ENCODE results near the gene CBFA2T2.
"Not testable (repeated sequence)": the region's sequence is repeated elsewhere in the genome, so short reads cannot be mapped to it uniquely, and the experiment has no call there.

Gene CBFA2T2

DNA sequence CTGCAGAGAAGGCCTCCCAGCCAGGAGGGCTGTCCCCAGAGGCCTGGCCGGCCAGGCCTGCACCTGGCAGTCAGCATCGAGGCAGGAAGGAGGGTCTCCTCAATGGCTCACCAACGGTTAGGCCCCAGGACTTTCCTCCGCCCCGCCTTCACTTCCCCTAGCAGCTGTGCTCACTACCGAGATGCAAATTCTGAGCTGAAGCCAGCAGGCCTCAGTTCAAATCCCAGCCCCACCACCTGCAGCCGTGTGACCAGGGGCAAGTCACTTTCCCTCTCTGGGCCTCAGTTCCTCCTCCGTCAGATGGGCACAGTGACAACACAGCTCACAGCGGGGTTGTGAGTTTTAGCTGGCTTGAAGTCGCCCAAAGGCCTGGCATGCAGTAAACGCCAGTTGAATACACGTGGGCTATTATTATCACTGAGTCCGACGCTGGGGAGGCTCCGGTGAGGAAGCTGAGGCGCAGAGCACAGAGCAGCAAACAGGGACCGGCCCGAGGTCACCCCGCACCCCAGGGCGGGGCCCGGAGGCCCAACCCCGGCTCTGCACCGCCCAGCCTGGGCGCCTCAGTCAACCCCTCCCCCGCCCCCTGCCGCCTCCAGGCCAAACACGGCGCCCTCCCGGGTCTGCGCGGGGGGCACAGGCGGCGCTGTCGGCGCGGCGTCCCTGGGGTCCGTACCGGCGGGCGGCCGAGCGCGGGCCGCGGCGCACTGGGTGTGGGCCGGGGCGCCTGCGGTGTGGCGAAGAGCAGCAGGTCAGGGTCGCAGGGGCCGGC, 195.6 kb downstream of the CBFA2T2 start:
- DNase-seq: peak; percentile 46

DNA sequence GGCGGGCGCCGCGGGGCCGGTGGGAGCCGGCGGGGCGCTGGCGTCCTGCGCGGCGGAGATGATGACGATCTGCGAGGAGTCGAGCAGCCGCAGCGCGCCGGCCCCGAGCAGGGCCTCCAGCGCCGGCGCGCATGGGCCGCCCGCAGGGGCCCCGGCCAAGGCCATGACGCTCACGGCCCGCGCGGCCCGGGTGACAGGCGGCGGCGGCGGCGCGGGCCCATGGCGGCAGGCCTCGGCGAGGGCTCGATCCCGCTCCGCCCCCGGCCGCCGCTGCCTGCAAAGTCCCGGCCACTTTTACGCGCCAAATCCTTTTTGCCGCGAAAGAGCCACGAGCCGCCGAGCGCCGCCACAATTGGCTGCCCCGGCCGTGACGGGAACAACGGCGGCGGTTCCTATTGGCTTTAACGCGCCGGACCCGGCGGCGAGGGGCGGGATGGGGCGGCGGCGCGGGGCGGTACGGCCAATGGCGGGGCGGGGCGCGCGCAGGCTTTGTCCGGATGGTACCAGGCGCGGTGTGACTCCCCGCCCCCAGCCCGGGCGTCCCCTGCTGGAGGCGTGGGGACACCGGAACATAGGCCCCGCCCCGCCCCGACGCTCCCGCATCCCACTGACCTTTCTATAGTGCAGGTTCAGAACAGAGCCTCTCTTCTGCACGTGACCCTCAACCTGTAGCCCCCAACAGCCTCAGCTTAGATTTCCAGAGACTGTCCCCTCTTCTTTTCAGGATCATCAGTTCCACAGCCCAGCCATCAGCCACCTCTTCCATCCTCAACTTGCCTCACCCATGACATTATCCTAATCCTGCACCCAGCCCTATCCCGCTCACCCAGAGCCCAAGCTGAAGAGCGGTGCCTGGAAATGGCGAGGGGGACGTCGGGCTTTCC, 196.4 kb downstream of the CBFA2T2 start, which contains the start of gene E2F1:
TSS of gene E2F1 (minus strand) at position 286 of the 884 bp plus-strand sequence. CDS start at position 165, 121 bp downstream.
- DNase-seq: peak; percentile 95

DNA sequence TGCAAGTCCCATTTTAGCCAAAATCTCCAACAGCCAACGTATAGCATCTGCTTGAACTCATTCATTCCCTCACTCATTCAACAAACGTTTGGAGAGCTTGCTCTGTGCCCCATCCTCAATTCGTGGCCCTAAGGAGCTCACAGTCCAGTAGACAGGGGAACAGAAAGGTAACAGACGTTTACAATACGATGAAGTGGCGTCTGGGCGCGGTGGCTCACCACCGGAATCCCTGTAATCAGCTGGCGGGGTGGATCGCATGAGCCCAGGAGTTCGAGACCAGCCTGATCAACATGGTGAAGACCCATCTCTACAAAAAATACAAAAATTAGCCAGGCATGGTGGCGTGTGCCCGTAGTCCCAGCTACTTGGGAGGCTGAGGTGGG, 197.1 kb downstream of the CBFA2T2 start:
- DNase-seq: no peak

DNA sequence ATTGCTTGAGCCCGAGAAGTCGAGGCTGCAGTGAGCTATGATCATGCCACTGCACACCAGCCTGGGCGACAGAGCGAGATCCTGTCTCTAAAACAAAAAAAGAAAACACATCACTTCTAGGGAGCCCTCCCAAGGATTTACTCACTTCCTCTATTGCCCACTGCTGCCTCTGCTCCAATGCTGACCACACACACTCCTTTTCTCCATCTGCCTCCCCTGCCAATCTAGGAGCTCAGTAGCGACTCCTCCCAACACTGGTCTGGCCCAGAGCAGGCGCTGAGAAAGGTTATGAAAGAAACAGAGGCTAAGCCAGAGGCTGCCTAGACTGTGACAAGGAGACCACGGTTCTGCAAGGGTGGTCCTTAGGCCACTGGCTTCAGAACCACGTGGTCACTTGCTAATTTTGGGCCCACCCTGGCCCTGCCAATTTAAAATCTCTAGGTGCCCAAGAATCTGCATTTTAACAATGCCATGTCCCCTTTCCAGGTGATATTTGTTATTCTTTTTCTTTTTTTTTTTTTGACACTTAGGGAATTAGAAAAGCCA, 197.5 kb downstream of the CBFA2T2 start:
- DNase-seq: no peak

DNA sequence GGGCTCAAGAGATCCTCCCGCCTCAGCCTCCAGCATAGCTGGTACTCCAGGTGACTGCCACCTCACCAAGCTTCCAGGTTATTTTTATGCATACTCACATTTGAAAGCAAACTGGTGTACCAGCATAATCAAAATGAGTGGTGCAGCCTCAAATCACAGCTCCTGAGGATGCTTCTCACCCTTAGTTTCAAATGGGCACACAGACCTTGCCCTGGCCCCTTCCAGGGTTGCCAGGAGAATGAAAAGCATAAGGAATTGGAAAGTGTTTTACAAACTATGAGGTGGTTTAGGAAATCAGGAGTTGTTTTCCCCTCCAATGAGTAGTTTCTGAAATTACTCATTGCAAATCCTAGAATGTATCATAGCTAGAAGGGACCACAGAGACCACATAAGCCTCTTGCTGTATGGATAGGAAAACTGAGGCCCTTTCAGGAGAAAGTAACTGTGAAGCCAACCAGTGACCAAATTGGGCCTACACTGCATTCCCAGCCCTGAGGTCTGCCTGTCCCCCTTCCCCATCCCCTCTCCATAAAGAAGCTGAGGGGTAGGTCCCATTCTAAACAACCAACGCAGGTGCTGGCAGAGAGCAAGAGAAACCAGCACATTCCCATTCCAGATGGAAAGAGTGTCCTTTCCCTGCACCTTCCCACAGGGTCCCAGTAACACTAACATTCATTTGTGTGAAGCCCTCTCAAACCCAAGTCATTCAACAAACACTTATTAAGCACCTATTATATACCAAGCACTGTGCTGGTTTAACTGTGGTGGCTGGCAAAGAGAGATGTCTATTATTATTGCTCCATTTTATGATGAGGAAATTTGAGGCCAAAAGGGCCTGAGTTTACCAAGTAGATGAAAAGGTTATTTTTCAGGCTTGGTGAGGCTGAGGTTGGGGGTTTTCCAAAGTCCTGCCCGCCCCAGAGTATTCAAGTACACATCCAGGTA, 198.4 kb downstream of the CBFA2T2 start:
- no peak for DNase-seq

DNA sequence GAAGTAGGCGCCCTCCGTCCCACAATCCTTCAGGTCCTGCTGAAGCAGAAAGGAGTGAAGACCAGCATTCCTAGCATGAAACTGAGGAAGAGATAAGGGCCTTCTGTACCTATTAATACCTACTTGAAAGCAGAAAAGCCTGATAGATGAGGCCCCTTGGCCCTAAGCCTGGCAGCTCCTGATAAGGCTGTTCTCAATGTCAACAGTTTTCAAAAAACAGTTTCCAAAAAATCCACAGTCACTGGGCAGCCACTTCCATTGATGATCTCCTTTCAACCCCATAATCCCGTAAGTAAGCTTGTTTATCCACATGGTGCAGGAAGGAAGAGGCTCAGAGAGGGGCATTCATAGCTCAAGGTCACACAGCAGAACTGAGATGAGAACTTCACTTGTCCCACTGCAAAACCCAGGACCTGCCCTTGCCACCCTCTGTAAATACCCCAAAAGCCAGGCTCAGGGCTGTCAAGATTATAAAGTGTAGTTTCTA, 199.1 kb downstream of the CBFA2T2 start:
- no peak for DNase-seq

DNA sequence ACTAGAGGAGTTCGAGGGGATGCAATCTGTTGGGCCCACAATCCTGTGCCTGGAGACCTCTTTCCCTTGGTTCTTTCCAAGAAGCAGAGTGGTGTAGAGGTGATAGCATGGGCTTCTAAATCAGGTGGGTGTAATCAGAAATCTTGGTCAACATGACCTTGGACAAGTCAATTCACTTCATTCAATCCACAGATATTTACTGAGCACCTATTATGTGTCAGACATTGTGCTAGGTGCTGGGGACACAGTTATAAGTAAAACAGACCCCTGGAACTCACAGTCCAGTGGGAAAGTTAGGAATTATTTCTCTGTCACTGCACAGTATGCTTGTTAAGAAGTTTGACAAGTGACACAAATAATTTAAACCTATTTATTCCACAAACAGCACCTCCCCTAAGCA, 199.6 kb downstream of the CBFA2T2 start:
- no peak for DNase-seq

DNA sequence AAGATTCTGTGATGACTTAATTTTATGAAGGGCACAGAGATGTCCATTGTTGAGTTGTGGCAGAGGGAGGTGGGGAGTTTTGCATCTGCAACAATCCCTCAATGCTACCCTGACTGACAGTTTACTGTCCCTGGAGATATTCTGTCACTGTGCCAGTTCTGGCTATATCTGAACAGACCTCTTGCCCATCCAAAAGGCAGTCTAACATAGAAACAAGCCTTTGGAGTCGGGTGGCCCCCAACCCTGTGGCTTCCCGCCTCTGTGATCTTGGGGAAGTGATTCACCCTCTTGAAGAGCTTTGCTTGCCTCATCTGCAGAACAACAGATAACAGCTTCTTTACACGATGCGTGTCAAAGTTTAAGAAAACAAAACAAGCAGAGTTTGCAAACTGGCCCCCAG, 200.1 kb downstream of the CBFA2T2 start:
- DNase-seq: peak; percentile 64

DNA sequence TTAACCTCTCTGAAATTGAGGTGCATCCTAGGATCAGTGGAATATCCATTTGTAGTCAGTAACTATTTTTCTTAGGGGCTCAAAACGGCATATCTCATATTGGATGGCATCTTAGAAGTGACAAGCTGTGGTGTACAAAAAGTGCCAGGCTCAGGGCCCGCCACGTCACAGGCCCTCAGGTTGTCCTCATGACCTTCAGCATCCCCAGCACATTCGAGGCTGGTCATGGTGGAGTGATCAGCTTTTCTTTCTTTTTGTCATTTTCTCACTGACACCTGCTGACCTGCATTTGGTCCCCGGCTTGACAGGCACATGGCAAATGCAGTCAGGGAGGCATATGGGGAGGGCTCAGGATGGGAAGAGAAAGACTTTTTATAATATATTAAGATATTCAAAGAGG, 203.4 kb downstream of the CBFA2T2 start:
- DNase-seq: no peak

DNA sequence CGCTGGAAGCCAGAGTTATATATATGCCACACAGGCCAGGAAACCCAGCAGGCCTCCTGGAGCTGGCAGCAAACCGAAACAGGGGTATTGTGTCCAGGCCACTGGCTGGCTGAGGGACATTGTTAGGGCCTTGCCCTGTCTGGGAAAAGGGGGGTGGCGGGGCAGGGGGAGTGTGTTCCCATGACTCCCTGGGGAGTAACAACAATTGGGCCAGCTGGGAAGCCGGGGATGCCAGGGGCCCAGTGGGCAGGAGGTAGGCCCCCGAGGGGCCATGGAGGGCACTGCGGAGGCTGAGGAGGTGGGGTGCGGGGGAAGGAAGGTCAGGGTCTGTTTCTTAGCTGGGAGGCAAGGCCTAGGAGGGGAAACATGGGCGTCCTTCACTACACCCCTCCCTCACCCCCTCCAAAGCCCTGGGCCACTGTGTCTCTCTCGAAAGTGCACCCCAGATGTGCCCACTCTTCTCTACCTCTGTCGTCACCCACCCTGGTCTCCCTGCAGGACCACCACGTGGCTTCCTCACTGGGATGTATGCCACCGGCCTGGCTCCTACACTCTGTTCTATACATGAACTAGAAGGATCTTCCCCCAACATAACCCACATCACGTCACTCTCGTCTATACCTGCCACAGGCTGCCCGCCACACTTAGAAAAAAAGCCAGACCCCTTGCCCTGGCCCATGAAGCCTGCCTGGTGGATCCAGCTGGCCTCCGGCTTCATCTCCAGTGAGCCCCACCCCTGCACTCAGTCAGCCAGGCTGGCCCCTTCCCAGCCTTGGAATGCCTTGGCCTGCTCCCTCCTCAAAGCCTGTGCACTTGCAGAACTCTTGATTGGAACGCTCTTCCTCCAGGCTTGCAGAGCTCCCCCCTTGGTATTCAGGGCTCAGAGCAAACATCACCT, 204.1 kb downstream of the CBFA2T2 start:
- no peak for DNase-seq

DNA sequence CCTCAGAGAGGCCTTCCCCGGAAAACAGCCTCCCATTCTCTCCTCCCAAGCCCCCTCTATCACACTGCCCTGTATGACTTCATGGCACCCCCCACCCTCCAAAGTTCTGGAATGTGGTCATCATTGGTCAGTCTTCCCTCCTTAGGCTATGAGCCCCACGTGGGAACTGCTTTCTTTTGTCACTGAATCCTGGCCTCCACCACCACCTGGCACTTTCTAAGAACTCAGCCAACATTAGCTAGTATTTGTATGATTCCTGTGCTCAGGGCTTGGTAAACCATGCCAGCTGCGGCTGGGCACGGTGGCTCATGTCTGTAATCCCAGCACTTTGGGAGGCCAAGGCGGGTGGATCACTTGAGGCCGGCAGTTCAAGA, 204.7 kb downstream of the CBFA2T2 start:
- DNase-seq: no peak

DNA sequence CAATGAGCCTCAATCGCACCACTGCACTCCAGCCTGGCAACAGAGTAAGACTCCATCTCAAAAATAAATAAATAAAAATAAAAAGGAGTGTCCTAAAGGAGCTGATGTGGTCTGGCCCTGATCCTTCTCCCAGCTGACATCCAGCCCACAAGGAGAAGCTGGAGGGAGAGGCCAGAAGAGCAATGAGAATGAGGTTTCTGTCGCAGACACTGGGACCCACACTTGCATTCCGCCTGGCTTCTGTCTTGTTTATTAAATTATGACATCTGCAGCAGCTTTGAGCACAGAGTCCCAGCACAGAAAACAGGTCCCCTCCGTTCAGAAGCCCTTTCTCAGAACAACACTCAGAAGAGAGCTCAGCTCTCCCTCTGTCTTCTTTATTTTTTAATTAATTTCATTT, 206.6 kb downstream of the CBFA2T2 start:
- no peak for DNase-seq

DNA sequence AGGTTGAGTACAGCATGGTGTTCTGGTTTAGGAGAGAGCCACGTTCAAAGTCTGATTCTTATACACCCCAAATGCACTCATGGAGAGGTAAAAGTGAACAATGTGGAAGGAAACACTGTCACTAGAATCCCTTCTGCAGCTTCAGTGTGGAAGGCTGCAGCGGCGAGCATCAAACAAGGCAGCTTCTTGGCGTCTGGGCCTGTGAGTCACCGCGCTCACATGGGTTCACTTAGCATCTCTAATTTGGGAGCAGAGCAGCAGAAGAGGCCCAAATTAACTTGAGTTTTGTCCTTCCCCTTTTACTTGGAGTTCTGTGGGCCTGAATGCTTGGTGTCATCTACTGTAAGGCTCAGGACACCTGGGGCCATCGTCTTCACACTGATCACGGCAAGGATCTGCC, 207.2 kb downstream of the CBFA2T2 start:
- no peak for DNase-seq

DNA sequence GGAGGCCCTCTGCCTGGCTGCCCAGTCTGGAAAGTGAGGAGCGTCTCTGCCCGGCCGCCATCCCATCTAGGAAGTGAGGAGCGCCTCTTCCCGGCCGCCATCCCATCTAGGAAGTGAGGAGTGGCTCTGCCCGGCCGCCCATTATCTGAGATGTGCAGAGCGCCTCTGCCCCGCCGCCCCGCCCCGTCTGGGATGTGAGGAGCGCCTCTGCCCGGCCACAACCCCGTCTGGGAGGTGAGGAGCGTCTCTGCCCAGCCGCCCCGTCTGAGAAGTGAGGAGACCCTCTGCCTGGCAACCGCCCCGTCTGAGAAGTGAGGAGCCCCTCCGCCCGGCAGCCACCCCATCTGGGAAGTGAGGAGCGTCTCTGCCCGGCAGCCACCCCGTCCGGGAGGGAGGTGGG, 209.1 kb downstream of the CBFA2T2 start:
- DNase-seq: not testable (repeated sequence)

Measured in activated T-cell treated with anti-CD3 and anti-CD28 coated beads, Interleukin-2, amount 50 U/mL, for 1 hour (primary cell).